GM19452 (cell line): ENCODE results near the gene C10orf71.

ENCODE experiments used
- ATAC-seq: cut with Tn5 transposase; IDR thresholded peaks from one replicate; pipeline ENCODE4 v1.9.1; 2021; ENCODE audit not compliant: unreplicated experiment

C10orf71 gene

GRCh38 chr10:49313501-49314070 lies 14.6 kb downstream of the C10orf71 start:
- ATAC-seq = no peak

- no peak for ATAC-seq
Observed at GRCh38 chr10:49314806-49315205, 15.8 kb downstream of the C10orf71 start.

- no peak for ATAC-seq
Observed at GRCh38 chr10:49318028-49318427, 19.1 kb downstream of the C10orf71 start.

- no peak for ATAC-seq
Observed at GRCh38 chr10:49318755-49319154, 19.8 kb downstream of the C10orf71 start.

- no peak for ATAC-seq
Observed at GRCh38 chr10:49319206-49319605, 20.2 kb downstream of the C10orf71 start.

GRCh38 chr10:49320191-49320590 lies 21.2 kb downstream of the C10orf71 start:
- no peak for ATAC-seq

GRCh38 chr10:49321021-49321420 lies 22.1 kb downstream of the C10orf71 start:
- no peak for ATAC-seq

GRCh38 chr10:49322371-49323170 lies 23.6 kb downstream of the C10orf71 start:
- no peak for ATAC-seq

- ATAC-seq = no peak
Observed at GRCh38 chr10:49323171-49323895, 24.4 kb downstream of the C10orf71 start.

- no peak for ATAC-seq
Observed at GRCh38 chr10:49323896-49324270, 24.9 kb downstream of the C10orf71 start.

- ATAC-seq = no peak
Observed at GRCh38 chr10:49324711-49325110, 25.7 kb downstream of the C10orf71 start.

GRCh38 chr10:49325131-49325915 lies 26.4 kb downstream of the C10orf71 start:
- ATAC-seq = no peak

- ATAC-seq = no peak
Observed at GRCh38 chr10:49325916-49326783, 27.2 kb downstream of the C10orf71 start.

- no peak for ATAC-seq
Observed at GRCh38 chr10:49327036-49327813, 28.3 kb downstream of the C10orf71 start.

- no peak for ATAC-seq
Observed at GRCh38 chr10:49328401-49329145, 29.6 kb downstream of the C10orf71 start.

GRCh38 chr10:49329146-49329505 lies 30.2 kb downstream of the C10orf71 start:
- ATAC-seq = no peak

GRCh38 chr10:49330127-49330665 lies 31.2 kb downstream of the C10orf71 start:
- no peak for ATAC-seq

GRCh38 chr10:49331431-49331830 lies 32.5 kb downstream of the C10orf71 start:
- ATAC-seq = no peak

GRCh38 chr10:49332333-49332732 lies 33.4 kb downstream of the C10orf71 start:
- no peak for ATAC-seq
